SU-DHL-6 (cell line): ENCODE measurements around the gene HOXB7.

Experiments used
- EZH2phosphoT487 ChIP-seq: fragments of 200-600 bp; sonication (generic), shearing (Covaris generic); conservative IDR thresholded peaks from 2 replicates; pipeline ENCODE4 v1.6.1; 2018; ENCODE audit warnings: mild to moderate bottlenecking, antibody characterized with exemption, low read length, moderate library complexity, mixed read lengths
- TF ChIP-seq, protein P1 (sequence below): fragments of 200-600 bp; sonication (generic); IDR thresholded peaks from one replicate; pipeline ENCODE4 v1.5.1; 2017; ENCODE audit warnings: antibody characterized with exemption, mild to moderate bottlenecking, low read length, moderate library complexity; ENCODE audit not compliant: insufficient read depth, poor library complexity, severe bottlenecking

DNA sequence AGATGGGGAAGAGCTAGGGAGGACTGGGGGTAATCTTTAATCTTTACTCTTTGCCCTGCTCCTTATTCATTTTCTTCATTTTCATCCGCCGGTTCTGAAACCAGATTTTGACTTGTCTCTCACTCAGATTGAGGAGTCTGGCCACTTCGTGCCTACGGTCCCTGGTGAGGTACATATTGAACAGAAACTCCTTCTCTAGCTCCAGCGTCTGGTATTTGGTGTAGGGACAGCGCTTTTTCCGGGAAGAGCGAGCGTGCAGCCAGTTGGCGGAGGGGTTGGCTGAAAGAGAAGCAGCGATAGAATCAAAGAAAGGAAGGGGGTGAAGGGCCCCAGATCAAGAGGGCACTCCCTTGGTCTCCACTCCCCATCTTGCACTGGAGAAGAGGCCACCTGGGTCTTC is 12.0 kb upstream of the HOXB7 start:
- TF ChIP-seq, protein P1, sequence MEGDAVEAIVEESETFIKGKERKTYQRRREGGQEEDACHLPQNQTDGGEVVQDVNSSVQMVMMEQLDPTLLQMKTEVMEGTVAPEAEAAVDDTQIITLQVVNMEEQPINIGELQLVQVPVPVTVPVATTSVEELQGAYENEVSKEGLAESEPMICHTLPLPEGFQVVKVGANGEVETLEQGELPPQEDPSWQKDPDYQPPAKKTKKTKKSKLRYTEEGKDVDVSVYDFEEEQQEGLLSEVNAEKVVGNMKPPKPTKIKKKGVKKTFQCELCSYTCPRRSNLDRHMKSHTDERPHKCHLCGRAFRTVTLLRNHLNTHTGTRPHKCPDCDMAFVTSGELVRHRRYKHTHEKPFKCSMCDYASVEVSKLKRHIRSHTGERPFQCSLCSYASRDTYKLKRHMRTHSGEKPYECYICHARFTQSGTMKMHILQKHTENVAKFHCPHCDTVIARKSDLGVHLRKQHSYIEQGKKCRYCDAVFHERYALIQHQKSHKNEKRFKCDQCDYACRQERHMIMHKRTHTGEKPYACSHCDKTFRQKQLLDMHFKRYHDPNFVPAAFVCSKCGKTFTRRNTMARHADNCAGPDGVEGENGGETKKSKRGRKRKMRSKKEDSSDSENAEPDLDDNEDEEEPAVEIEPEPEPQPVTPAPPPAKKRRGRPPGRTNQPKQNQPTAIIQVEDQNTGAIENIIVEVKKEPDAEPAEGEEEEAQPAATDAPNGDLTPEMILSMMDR = no peak
- no peak for TF ChIP-seq EZH2phosphoT487
